CD4-positive, alpha-beta T cell treated with Interleukin-4 for 1 hour (primary cell): Measurements from ENCODE around the gene NCOA7.
A peak's percentile ranks its signal among the peaks of the same experiment; 100 is the strongest.

ENCODE experiments used
- DNase-seq, 2 donors: peaks; one replicate each; pipeline ENCODE4 v3.0.0-alpha.2; 2020 to 2022

NCOA7 gene

GRCh38 chr6:125815080-125815910 is 24.5 kb downstream of the NCOA7 start:
- DNase-seq: no peak

GRCh38 chr6:125816828-125817280 is 26.1 kb downstream of the NCOA7 start:
- no peak for DNase-seq

DNA sequence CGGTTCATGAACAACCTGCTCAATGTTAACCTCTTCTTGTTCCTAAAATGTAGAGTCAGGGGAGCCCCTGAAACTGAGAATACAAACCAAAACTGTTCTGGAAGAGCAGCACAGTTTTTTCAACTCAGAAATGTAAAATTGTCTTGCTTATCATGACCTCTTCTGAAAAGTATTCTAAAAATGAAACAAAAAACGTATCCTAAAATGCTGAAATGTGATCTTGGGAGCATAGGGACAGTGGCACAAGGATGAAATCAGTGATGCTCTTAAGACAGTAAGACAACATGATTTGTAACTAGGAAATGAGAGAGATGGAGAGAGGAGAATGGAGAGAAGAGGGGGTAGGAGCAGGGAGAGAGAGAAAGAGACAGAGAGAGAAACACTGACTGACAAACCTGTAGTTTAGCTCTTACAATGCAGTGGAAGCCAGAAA is 27.5 kb downstream of the NCOA7 start:
- DNase-seq: no peak

GRCh38 chr6:125818772-125819260 is 28.1 kb downstream of the NCOA7 start:
- no peak for DNase-seq

DNA sequence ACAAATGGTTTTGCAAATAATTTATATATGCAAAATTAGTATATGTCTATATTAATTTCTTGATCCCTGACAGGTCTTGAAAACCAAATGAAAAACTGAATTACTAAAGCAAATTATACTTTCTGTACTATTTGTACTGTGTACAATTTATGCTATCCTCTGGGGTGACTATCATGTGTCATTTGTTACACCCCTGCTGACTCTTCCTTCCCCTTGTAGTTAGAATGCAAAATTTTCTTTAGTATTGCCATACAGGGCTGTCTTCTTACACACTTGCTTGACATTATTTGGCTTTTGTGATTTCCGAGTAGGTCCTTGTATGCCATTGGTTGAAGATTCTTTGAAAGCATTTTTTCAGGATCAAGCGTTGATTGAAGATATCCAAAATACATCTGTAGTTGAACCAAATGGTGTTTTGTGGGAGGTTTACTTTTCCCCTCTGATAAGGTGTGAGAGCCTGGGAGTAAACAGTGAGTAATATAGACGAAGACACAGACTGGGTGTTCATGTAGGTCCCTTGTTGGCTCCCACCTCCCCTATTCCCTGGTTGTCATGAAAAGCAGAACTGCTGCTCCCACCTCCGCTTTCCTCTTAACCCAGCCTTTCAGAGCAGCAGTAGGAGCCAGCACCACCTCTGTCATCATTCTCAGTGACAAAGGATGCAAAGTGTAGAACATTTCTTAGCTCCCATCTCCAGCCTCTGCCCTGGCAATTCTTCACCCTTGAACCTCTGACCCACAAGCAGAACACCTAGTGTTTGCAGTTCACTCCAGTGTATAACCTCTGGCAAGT is 29.0 kb downstream of the NCOA7 start:
- DNase-seq: no peak

- no peak for DNase-seq
Measured at GRCh38 chr6:125821825-125822281, 31.1 kb downstream of the NCOA7 start.

GRCh38 chr6:125823180-125823579 is 32.4 kb downstream of the NCOA7 start:
- DNase-seq: no peak

GRCh38 chr6:125824946-125825771 is 34.4 kb downstream of the NCOA7 start:
- DNase-seq: no peak

GRCh38 chr6:125826695-125827463 is 36.1 kb downstream of the NCOA7 start:
- no peak for DNase-seq

DNA sequence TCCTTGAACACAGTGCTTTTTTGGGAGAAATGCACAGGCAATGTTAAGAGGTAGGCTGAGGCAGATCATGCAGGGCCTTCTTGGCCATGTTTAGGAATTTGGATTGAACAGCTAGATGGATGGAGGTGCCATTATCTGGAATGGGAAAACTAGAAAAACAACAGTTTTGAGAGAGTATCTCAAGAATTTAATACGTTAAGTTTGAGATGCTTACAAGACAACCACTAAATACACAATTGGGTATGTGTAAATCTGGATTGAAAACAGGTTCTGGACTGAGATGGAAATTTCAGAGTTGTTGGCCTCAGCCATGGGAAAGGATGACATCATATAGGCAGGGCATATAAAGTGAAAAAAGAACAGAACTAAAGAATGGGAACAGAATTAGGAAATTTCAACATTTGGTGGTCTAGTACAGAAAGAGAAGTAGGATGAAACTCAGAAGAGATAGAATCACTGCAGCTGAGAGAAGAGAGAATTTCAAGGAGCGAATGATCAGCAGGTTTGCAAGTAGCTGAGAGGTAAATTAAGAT is 37.1 kb downstream of the NCOA7 start:
- no peak for DNase-seq

- DNase-seq: no peak
Measured at GRCh38 chr6:125828476-125829039, 37.8 kb downstream of the NCOA7 start.

- DNase-seq: peak in 1 of 2 donors; percentile 67
Measured at GRCh38 chr6:125829433-125829832, 38.7 kb downstream of the NCOA7 start.

DNA sequence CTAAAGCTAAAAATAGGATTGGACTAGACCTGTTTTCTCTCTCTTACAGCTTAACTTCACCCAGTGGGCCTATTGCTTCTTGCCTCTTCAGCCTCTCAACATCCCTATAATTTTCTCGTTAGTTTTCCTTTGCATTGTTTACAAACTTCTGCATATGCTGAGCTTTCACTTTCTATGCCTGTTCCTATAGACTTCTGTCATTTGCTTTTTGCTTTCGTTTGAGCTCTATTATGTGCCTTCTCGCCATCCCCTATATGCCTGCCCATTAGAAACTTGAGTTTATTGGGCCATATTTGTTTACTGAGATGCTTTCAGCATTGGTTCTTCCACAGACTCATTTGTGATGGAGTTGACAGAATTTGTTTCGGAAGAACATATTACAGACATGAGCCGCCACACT is 40.9 kb downstream of the NCOA7 start:
- peak in 1 of 2 donors; percentile 29 for DNase-seq

DNA sequence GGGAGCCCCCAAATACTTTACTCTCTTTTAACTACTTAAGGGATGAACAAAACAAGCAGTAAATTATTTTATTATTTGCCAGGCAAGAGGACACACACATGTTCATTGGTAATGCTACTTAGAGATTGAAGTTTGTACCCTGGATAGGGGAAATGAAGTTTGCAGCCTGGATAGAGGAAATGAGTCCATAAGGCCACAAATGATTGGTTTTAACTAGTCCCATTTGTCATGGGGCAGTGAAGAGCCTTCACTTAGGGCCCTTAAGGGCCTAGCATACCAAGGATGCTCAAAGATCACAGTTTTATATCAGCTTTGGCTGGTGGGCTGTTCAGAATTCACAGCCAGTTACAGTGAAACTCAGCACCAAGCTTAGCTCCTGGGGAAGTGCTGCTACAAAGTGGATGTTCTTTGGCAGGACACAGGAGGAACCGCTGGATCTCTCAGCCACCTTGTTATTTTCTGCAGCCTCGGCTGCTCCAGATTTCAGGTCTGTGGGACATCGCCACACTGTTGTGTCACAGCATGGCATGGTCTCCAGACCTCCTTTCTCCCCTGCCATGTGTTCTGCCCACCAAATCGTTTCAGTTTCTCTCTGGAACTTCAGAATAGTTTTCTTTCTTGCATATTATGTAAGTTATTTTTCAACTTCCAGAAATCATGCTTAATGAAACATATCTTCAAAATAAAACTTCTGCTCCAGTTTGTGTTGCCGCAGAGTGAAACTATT is 41.8 kb downstream of the NCOA7 start:
- DNase-seq: no peak

- peak in 1 of 2 donors; percentile 37 for DNase-seq
Measured at GRCh38 chr6:125834348-125834747, 43.6 kb downstream of the NCOA7 start.

DNA sequence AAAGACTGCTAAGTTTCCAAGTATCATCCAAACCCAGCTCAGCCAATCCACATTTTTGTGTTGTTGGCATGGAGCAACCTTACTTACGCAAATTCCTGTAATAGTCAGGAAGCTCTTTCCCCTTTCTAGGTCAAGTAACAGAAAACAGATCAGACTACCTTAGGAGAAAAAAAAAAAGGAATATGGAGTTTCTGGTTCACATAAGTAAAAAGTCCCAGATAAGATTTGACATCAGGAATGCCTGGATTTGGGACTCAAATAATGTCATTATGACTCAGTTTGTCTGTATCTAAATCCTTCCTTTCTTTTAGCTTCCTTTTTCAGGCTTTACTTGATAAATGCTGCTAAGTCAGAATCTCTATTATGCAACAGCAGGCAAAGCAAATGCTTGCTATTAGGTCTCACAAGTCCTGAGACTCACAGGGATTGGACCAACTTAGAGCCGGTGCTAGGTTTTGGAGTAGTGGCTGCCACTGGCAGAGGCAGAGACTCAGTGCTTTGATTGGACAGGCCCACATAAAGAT is 44.5 kb downstream of the NCOA7 start:
- DNase-seq: no peak

DNA sequence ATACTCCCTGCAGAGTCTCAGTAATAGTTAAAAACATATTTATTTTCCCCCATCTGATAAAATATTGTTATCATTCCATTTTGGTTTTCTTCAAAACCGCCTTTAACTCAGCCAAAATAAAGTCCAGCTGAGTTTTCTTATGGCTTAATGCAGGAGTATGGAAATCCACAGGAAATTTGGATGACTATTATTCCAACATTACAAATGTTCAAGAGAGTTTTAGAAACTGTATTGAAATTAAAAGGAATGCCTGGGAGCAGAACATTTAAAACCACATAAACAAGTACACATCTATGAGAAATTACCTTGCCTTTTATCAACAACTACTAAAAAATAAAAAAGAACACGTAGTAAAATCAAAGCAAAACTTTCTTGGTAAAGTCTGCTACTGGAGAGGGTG is 45.7 kb downstream of the NCOA7 start:
- no peak for DNase-seq

- no peak for DNase-seq
Measured at GRCh38 chr6:125839471-125839870, 48.7 kb downstream of the NCOA7 start.

GRCh38 chr6:125839879-125840278 is 49.1 kb downstream of the NCOA7 start:
- DNase-seq: no peak

DNA sequence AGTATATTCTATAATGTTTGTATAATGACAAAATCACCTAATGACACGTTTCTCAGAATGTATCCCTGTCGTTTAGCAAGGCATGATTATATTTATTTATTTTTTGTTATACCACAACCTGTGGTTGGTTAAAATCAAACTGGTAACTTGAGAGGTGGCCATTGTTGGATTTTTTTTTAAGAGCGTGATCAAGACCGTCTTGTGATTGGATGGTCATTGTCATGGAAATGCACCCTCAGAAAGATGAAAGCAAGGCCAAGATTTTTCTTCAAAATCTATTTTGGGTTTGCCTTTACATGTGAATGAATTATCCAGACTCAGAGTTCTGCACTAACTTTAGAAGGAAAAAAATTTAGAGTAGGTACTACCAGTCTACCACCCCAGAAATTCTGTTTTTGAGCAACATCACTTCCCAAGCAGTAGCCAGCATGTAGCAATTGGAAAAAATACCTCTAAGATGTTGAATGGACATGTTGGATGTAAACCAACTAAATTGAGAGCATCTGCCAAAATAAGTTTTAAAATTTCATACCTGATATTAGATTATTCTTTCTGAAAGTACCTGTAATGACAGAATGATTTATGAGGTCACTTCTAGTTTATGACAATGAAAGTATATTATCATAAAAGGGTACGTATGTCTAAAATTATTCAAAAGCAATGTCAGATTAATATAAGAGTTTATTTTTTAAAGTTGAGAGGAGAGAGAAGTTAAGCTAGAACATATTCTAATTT is 50.8 kb downstream of the NCOA7 start:
- DNase-seq: no peak
